Subcutaneous adipose tissue (tissue), 4 donors: ENCODE measurements around the gene BAHCC1. TPM values are rescaled to one million over a fixed set of nuclear protein-coding genes. Genes with fewer than 3 reads are reported as not detected.

Experiments
- total RNA-seq, 4 donors: library from RNA; depleted of rRNA; stranded (reverse); fragments of >200 nt; gene quantifications; one replicate each; pipeline ENCODE4 v1.1.0, GENCODE V29; 2016
- TF ChIP-seq, protein P1 (sequence below): fragments of 450-650 bp; IDR thresholded peaks from one replicate; pipeline ENCODE4 v1.5.1; 2016; ENCODE audit warnings: low read depth, mild to moderate bottlenecking, control low read depth, antibody characterized with exemption, moderate library complexity

BAHCC1 gene
- total RNA-seq, 4 donors from 2014 or later, result 2.6 to 24.1 (median 5.7) TPM

DNA sequence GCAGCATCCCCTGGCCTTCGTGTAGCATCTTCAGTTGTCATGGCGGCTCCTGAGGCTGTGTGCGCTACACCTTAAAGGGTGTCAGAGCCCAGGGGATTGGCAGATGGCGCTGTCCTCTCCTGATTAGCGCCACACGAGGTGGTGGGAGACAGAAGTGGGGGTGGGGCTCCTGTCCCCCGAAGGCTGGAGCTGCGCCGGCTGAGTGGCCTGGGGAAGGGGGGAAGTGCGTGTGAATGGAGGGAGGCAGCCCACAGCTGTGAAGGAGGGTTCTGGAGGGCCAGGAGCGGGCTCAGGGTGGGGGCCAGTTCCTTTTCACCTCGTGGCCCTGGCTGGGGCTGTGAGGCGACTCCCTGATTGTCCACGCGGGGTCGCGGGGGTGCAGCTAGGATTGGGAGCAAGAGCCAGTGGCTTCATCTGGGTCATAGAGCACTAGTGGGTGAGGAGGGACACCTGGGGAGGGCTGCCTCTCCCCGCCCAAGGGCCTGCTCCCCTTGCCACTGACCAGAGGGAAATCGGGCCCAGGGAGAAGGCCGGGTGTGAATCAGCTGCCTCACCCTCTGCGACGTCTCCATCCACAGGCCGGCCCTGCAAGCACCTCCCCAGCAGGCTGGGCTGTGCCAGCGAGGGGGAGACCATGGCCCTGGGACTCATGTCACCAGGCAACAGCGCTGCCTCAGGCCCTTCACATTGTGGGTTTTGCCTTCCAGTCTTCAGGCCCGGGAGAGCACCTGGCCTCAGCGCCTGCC is 14.1 kb downstream of the BAHCC1 start:
- TF ChIP-seq, protein P1, sequence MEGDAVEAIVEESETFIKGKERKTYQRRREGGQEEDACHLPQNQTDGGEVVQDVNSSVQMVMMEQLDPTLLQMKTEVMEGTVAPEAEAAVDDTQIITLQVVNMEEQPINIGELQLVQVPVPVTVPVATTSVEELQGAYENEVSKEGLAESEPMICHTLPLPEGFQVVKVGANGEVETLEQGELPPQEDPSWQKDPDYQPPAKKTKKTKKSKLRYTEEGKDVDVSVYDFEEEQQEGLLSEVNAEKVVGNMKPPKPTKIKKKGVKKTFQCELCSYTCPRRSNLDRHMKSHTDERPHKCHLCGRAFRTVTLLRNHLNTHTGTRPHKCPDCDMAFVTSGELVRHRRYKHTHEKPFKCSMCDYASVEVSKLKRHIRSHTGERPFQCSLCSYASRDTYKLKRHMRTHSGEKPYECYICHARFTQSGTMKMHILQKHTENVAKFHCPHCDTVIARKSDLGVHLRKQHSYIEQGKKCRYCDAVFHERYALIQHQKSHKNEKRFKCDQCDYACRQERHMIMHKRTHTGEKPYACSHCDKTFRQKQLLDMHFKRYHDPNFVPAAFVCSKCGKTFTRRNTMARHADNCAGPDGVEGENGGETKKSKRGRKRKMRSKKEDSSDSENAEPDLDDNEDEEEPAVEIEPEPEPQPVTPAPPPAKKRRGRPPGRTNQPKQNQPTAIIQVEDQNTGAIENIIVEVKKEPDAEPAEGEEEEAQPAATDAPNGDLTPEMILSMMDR, result no peak

DNA sequence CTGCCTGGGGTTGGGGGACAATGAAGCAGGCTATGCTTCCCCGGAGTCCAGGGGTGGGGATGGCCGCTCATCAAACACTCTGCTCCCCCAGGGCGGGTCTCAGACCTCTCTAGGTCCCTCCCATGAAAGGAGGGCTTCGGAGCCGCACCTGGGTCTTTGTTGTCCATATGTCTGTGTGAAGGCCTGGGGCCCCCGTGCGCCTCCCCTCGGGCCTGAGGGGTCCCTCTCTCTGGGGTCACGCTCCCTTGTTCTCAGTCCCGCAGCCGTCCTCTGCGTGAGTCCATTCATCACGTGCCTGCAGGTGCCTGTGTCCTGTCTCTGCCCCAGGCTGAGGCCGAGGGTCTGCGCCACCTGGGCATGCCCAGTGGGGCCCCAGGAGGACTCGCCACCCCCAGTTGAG is 15.6 kb downstream of the BAHCC1 start:
- TF ChIP-seq, protein P1, result no peak

DNA sequence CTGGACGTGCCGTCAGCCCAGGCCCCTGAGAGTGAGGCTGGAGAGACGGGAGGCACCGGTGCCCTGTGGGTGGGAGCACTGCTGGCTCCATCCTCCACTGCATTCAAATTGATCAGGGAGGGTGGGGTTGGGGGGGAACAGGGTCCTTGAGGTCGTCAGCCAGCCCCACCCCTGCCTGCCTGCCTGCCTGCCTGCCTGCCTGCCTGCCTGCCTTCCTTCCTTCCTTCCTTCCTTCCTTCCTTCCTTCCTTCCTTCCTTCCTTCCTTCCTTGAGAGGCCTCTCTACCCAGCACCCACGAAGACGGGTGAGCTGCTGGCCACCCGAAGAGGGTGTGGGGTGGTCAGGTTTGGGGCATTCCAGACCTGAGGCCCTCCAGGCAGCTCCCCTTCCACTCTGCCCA is 16.0 kb downstream of the BAHCC1 start:
- TF ChIP-seq, protein P1, result no peak

DNA sequence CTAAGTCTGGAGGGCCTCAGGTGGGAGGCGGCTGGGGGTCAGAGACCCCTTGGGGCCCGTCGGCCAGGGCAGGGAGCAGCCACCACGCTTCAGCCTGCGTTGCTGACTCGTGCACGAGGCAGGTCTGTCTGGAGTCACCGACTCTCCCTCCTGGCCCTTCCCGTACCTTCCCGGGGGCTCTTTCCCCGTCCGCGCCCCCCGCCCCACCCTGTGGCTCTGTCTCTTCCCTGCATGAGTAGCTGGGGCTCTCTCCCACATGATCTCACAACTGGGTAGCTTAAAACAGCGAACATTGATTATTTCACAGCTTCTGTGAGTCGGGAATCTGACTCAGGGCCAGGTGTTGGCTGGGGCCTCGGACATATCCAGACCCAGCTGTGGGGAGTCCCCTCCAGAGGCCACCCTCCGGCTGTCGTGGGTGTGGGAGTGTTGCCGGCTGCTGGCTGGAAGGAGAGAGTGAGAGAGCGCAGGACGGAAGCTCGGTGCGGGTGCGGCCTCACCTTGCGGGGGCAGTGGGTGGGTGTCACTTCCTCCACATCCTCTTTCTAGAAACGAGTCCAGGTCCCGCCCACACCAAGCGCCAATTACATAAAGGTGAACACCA is 17.3 kb downstream of the BAHCC1 start:
- TF ChIP-seq, protein P1, result no peak

DNA sequence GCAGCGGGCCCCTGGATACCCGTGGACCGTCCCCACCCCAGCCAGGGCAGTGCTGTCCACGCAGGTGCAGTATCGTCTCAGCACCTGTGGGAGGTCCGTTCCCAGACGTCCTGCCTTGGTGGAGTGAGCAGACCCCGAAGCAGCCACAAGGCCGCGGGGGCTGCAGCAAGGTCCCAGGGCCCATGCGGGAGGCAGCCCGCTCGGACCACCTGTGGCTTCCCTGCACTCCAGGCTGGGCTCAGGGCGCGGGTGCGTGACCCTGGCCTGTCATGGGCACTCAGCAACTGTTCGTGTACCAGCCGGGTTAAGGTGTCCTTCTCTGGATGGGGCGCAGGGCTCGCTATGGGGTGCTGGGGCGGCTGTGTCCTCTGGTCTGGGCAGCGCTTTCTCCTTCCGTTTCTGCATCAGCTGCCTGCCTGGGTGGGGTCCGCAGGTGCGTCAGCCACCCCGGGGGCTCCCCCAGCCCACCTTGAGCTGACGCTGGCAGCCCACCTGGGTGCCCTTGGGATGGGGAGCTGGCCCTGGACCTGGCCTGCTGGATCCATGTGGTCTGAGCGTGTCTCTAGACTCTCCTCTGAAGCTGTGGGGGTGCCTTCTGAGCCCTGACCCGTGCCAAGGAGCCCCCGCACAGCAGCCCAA is 18.4 kb downstream of the BAHCC1 start:
- TF ChIP-seq, protein P1, result no peak

DNA sequence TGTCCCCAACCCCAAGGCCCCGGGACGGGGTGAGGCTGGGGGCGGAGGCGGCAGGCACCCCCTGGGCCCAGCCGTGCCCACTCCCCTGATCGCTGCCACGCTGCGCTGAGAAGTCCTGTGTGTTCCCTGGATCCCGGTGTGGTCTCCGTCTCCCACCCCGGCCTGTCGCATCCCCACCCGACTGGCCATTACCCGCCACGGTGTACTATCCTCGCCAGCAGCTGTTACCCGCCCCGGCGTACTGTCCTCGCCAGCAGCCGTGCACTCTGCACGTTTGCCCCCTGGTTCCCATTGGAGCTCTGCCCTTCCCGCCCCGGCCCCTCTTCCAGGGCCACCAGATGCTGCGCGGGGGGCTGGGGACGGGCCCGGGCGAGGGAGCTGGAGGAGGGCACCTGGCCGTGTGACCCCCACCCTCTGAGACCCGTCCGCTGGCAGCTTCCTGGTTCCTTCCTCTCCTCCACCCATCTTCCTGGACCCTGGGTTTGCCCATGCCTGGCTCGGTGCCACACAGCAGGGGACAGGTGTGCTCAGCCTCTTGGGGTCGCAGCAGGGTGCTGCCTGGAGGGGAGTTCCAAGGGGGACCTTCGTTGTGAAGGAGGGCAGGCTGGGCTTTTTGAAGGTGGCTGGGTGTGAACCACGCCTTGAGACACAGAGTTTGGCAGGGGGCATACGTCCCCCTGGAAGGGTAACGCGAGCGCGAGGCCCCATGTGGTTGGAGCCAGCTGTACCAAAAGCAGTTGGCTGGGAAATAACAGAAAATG is 19.7 kb downstream of the BAHCC1 start:
- TF ChIP-seq, protein P1, result no peak

DNA sequence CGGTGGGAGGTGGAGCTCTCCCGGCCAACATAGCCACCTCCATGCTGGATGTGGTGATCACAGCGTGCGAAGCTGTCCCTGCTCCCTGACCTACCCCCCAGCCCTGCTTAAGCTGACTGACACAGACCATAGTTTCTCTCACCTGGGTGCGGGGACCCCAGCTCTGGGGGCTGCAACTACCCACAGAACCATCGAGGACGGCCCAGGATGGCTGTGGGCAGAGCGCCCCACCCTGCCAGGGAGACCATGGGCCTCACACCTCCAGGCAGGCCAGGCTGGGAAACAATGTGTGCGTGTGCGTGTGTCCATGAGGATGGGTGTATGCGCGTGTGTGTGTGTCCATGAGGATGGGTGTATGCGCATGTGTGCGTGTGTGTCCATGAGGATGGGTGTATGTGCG is 20.4 kb downstream of the BAHCC1 start:
- TF ChIP-seq, protein P1, result no peak
